ENCODE data around the gene TBC1D14. TPM values are rescaled to one million over a fixed set of nuclear protein-coding genes. Genes with fewer than 3 reads are reported as not detected.
A peak's percentile ranks its signal among the peaks of the same experiment; 100 is the strongest.

Gene TBC1D14
- total and polyA plus RNA-seq, 9 of the 15 experiments (the other 6 are each of a cell fraction or from before 2014, with no cell fraction given): 2.1 to 59.6 (median 44.8) TPM

DNA sequence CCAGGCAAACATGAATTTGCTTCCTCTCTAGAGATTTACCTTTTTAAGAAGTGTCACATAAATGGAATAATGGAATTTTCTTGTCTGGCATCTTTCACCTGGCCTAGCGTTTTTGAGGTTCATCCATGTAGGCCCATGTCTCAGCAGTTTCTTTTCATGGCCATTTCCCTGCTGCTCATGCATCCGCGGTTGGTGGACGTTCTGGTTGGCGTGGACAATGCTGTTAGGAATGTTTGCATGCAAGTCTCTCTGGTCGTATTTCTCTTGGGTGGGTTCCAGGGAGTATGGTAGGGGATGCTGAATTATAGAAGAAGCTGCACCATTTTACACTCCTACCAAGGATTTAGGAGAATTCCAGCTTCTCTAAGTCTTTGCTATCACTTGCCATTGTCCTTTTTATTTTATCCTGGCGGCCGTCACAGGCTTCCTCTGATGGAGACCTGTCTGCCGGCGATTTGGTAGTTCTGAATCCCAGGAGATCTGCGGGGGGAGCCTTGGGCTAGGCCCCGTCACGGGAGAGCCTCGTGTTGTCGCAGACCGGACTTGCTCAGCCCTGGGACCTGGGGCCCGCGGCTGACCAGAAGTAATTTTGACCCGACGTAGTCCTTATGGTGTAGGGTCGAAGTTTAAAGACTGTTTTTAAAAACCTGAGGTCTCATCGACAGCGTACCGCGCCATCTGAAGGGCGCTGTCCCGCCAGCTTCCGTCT, 76.6 kb downstream of the TBC1D14 start (continued):
- TF ChIP-seq, protein P1, sequence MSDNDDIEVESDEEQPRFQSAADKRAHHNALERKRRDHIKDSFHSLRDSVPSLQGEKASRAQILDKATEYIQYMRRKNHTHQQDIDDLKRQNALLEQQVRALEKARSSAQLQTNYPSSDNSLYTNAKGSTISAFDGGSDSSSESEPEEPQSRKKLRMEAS (CRISPR knock-in tag; IDR thresholded peaks at IDR 0.05): peak; percentile 59; the same call in 1 of the 2 replicates
- no peak; the same call in 1 of the 2 replicates for TF ChIP-seq TEAD4 (IDR thresholded peaks at IDR 0.05; ENCODE audit: low read length)
- no peak for TF ChIP-seq TEAD4 (CRISPR knock-in tag; IDR thresholded peaks at IDR 0.05; ENCODE audit: borderline replicate concordance)
- TF ChIP-seq KDM1A (IDR thresholded peaks at IDR 0.05): no peak
- TF ChIP-seq, protein P2, sequence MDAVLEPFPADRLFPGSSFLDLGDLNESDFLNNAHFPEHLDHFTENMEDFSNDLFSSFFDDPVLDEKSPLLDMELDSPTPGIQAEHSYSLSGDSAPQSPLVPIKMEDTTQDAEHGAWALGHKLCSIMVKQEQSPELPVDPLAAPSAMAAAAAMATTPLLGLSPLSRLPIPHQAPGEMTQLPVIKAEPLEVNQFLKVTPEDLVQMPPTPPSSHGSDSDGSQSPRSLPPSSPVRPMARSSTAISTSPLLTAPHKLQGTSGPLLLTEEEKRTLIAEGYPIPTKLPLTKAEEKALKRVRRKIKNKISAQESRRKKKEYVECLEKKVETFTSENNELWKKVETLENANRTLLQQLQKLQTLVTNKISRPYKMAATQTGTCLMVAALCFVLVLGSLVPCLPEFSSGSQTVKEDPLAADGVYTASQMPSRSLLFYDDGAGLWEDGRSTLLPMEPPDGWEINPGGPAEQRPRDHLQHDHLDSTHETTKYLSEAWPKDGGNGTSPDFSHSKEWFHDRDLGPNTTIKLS (IDR thresholded peaks at IDR 0.05; ENCODE audit: borderline replicate concordance, low read depth): peak; percentile 34; the same call in 1 of the 2 replicates
- TF ChIP-seq GTF2F1 (IDR thresholded peaks at IDR 0.05; ENCODE audit: low read depth, low read length): 0 out of 2 replicates have a peak, but pooled peaks have one; percentile 22
- TF ChIP-seq, protein P3, sequence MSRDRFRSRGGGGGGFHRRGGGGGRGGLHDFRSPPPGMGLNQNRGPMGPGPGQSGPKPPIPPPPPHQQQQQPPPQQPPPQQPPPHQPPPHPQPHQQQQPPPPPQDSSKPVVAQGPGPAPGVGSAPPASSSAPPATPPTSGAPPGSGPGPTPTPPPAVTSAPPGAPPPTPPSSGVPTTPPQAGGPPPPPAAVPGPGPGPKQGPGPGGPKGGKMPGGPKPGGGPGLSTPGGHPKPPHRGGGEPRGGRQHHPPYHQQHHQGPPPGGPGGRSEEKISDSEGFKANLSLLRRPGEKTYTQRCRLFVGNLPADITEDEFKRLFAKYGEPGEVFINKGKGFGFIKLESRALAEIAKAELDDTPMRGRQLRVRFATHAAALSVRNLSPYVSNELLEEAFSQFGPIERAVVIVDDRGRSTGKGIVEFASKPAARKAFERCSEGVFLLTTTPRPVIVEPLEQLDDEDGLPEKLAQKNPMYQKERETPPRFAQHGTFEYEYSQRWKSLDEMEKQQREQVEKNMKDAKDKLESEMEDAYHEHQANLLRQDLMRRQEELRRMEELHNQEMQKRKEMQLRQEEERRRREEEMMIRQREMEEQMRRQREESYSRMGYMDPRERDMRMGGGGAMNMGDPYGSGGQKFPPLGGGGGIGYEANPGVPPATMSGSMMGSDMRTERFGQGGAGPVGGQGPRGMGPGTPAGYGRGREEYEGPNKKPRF (IDR thresholded peaks at IDR 0.05; ENCODE audit: low read depth, low read length): no peak
- TF ChIP-seq ZFX (CRISPR knock-in tag; IDR thresholded peaks at IDR 0.05): peak; percentile 83
- no peak for TF ChIP-seq EZH2 (IDR thresholded peaks at IDR 0.05; ENCODE audit: borderline replicate concordance, low read depth, low read length)
- TF ChIP-seq SMAD4 (CRISPR knock-in tag; conservative IDR thresholded peaks at IDR 0.05): peak; percentile 59; the same call in 1 of the 2 replicates
- TF ChIP-seq POLR2G (IDR thresholded peaks at IDR 0.05; ENCODE audit: low read depth, low read length): no peak
- TF ChIP-seq YY1 (IDR thresholded peaks at IDR 0.05; ENCODE audit: borderline replicate concordance in 1 of 3, control insufficient read depth in 1 of 3, extremely low read depth in 1 of 3, insufficient read depth in 3 of 3, insufficient read length in 1 of 3, insufficient replicate concordance in 2 of 3, low read depth in 1 of 3, low read length in 2 of 3): peak in 1 of 3 experiments; percentile 3
- TF ChIP-seq HIVEP1 (CRISPR knock-in tag; IDR thresholded peaks at IDR 0.05): no peak

Measured in K562 (cell line).